Stomach (tissue), 9 donors: Measurements from ENCODE around the gene PERM1. TPM values are rescaled to one million over a fixed set of nuclear protein-coding genes. Genes with fewer than 3 reads are reported as not detected.

Experiments
- DNase-seq, 2 donors: peaks; one replicate each; pipeline versions ENCODE4 v3.0.0 to v3.0.0-alpha.2; 2013 to 2019
- H3K27ac ChIP-seq, 5 donors: fragments of 200-600 bp in 4 of 5; sonication (generic) in 4 of 5; one replicate each; pipeline ENCODE4 v1.5.1; 2013 to 2019; ENCODE audit warnings: mild to moderate bottlenecking in 1 of 5, moderate library complexity in 1 of 5
- H3K27me3 ChIP-seq, 3 donors: fragments of 200-600 bp; sonication (generic); one replicate each; pipeline ENCODE4 v1.5.1; 2017 to 2019; ENCODE audit warnings: mixed run types in 1 of 3
- H3K36me3 ChIP-seq, 4 donors: fragments of 200-600 bp; sonication (generic); 1 replicate in 3 of 4; 2 replicates in 1 of 4; pipeline ENCODE4 v1.5.1; 2016 to 2019
- H3K4me1 ChIP-seq, 4 donors: fragments of 200-600 bp; sonication (generic); one replicate each; pipeline ENCODE4 v1.5.1; 2016 to 2019
- H3K4me3 ChIP-seq, 4 donors: fragments of 200-600 bp; sonication (generic) in 3 of 4; one replicate each; pipeline ENCODE4 v1.5.1; 2016 to 2019; ENCODE audit warnings: mild to moderate bottlenecking in 1 of 4
- H3K9me3 ChIP-seq, 4 donors: fragments of 200-600 bp; sonication (generic); one replicate each; pipeline ENCODE4 v1.5.1; 2016 to 2019
- EP300 ChIP-seq: sonication (generic); formaldehyde crosslinking; IDR thresholded peaks from one replicate; pipeline ENCODE4 v1.6.1; 2017; ENCODE audit warnings: antibody characterized with exemption
- POLR2A ChIP-seq, 4 donors: fragments of 450-650 bp; IDR thresholded peaks; one replicate each; pipeline ENCODE4 v1.6.1; 2016; ENCODE audit warnings: antibody characterized with exemption in 4 of 4, control low read depth in 2 of 4, mild to moderate bottlenecking in 1 of 4, moderate library complexity in 1 of 4
- POLR2AphosphoS5 ChIP-seq, 3 donors: sonication (generic); formaldehyde crosslinking; IDR thresholded peaks; one replicate each; pipeline ENCODE4 v1.6.1; 2016; ENCODE audit warnings: antibody characterized with exemption in 3 of 3
- WGBS, 5 donors: extraction: QIAGEN DNeasy Blood & Tissue Kit in 3 of 5; methylation state at CpG; one replicate each; pipeline versions ENCODE4 v1.1.5 to v1.1.7; 2013 to 2018; 5-methylcytosine and 5-hydroxymethylcytosine counted together
- intact Hi-C: fragments of 100-400 bp; cut with DNase I; formaldehyde crosslinking; loops from one replicate; pipeline ENCODE4 v1.15.1; 2023; ENCODE audit warnings: low total_unique reads
- polyA plus RNA-seq, 3 donors: library from polyadenylated mRNA; stranded (reverse); fragments of 200-250 nt; gene quantifications; one replicate each; pipeline ENCODE4 v1.2.3, GENCODE V29; 2013
- total RNA-seq, 5 donors: library from RNA; depleted of rRNA; stranded (reverse); fragments of >200 nt; gene quantifications; one replicate each; pipeline versions ENCODE4 v1.1.0 to v1.2.3, GENCODE V29; 2014 to 2016
- TF ChIP-seq, protein P1 (sequence below), 7 experiments: fragments of 450-650 bp in 4 of 7; fragments of 200-600 bp in 3 of 7; sonication (generic) in 3 of 7; IDR thresholded peaks; one replicate each; pipeline ENCODE4 v1.5.1; 2016 to 2019; ENCODE audit warnings: antibody characterized with exemption in 7 of 7, control low read depth in 2 of 7, mild to moderate bottlenecking in 1 of 7
- donor health status: healthy with polysubstance abuse.
- donor health status: Bipolar disorder and iron deficiency.
- donor health status: healthy.

PERM1 gene
- total and polyA plus RNA-seq, 8 donors = 0.37 to 0.88 (median 0.45) TPM; not detected in 4

DNA sequence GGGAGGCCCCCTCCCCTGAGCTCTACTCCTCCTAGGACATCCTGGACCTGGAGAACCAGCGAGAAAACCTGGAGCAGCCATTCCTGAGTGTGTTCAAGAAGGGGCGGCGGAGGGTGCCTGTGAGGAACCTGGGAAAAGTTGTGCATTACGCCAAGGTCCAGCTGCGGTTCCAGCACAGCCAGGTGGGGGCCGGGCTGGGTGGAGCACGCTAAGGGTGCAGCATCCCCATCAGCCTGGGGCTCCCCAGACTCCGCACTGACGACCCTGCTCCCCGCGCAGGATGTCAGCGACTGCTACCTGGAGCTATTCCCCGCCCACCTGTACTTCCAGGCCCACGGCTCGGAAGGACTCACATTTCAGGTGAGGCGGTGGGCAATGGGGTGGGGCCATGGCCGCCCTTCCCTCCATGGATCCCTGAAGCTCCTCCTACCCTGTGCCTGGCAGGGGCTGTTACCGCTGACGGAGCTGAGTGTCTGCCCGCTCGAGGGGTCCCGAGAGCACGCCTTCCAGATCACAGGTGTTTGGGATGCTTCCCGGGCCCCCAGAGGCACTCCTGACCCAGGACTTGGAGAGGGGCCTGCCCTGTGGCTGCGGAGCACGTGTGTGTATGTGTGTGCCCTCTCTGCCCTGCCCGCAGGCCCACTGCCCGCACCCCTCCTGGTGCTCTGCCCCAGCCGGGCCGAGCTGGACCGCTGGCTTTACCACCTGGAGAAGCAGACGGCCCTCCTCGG, 11.5 kb downstream of the PERM1 start:
- intact Hi-C loops = no loop called here
- TF ChIP-seq, protein P1, sequence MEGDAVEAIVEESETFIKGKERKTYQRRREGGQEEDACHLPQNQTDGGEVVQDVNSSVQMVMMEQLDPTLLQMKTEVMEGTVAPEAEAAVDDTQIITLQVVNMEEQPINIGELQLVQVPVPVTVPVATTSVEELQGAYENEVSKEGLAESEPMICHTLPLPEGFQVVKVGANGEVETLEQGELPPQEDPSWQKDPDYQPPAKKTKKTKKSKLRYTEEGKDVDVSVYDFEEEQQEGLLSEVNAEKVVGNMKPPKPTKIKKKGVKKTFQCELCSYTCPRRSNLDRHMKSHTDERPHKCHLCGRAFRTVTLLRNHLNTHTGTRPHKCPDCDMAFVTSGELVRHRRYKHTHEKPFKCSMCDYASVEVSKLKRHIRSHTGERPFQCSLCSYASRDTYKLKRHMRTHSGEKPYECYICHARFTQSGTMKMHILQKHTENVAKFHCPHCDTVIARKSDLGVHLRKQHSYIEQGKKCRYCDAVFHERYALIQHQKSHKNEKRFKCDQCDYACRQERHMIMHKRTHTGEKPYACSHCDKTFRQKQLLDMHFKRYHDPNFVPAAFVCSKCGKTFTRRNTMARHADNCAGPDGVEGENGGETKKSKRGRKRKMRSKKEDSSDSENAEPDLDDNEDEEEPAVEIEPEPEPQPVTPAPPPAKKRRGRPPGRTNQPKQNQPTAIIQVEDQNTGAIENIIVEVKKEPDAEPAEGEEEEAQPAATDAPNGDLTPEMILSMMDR (IDR thresholded peaks at IDR 0.05) = no peak
- TF ChIP-seq POLR2AphosphoS5 (IDR thresholded peaks at IDR 0.05) = no peak
- no peak for TF ChIP-seq POLR2A (IDR thresholded peaks at IDR 0.05)
- no peak for TF ChIP-seq EP300
- H3K27me3 ChIP-seq = peaks cover 11 to 91% (median 36%) of the 10 kb centered on the region in 3 donors

DNA sequence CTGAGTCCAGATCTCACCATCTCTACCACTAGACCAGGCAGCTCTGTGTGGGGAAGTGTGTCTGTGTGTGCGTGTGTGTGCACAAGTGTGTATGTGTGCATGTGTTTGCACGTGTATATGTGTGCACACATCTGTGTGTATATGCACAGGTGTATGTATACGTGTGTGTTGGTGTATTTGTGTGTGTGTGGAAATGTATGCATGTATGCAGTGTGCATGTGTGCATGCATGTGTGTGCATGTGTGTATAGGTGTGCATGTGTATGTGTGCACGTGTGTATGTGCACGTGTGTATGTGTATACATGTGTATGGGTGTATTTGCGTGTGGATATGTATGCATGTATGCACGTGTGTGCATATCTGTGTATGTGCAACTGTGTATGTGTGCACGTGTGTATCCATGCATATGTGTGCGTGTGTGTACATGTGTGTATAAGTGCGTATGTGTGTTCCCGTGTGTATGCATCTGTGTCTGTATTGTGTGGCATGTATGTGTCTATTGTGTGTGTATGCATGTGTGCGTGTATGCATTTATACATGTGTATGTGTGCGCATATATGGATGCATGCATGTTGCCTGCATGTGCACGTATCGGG, 12.5 kb downstream of the PERM1 start:
- TF ChIP-seq POLR2A (IDR thresholded peaks at IDR 0.05) (no peak), POLR2AphosphoS5 (IDR thresholded peaks at IDR 0.05) (no peak), EP300 (no peak)
- TF ChIP-seq, protein P1 (IDR thresholded peaks at IDR 0.05) = no peak
- 80 to 85% (median 83%) methylated on average over 15 of the region's 15 CpGs for WGBS, 5 donors
- Histone ChIP-seq H3K36me3 (peaks cover 0 to 5% (median 3%) of the 10 kb centered on the region in 4 donors), H3K27ac (no peak overlapping the region), H3K9me3 (no peaks in the 10 kb centered on the region), H3K4me3 (no peak overlapping the region), H3K4me1 (peaks cover 16 to 27% (median 23%) of the 10 kb centered on the region in 4 donors), H3K27me3 (peaks cover 11 to 80% (median 33%) of the 10 kb centered on the region in 3 donors)
- intact Hi-C loops = no loop called here
- no peak for DNase-seq

More for the DNA sequence above, 11.5 kb downstream of the PERM1 start:
- Histone ChIP-seq H3K9me3 (no peaks in the 10 kb centered on the region), H3K36me3 (no peaks in the 10 kb centered on the region), H3K27ac (no peak overlapping the region), H3K4me1 (peaks cover 16 to 30% (median 24%) of the 10 kb centered on the region in 4 donors), H3K4me3 (no peak overlapping the region)
- DNase-seq = no peak
- 19 to 43% (median 29%) methylated on average over 15 to 33 of the region's 33 CpGs for WGBS, 5 donors

DNA sequence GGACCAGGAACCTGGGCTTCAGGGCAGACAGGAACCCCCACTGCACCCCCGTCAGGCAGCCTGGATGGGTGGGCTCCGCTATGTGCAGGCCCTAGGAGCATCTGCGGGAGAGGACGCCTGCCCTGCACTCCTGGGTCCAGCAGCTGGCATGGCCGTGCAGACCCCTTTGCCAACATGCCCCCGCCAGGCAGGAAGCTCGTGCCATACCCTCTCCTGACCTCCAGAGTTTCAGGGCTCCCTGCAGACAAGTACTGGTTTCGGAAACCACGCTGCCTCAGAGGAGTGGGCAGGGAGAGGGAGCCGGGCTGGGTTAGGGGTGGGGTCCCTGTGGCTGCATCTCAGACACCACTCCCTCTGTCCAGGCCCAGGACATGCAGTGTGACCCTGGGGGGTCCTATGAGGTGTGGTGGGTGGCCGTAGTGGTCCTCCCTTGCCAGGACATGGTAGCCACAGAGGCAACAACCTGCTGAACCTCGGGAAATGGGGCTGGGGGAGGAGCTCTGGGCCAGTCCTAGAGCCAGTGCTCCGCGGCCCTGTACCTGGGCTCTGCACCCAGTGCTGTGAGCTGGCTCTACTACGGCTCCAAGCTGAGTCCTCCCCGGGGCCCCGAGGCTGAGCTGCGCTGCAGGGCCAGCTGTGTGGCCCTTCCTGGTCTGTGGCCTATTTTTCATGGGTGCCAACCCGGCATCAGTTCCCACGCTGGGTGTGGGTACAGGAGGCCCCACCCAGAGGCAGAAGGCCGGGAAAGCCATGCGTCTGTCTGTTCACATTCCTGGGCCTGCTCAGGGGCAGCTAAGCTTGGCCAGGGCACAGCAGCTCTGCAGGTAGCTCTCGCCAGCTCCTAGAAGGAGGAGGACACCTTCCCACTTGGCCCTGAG, 14.2 kb downstream of the PERM1 start:
- peak overlapping the region in 2 of 4 donors; percentile 71 to 74 for H3K4me3 ChIP-seq
- H3K9me3 ChIP-seq = no peaks in the 10 kb centered on the region
- no peak overlapping the region for H3K27ac ChIP-seq
- intact Hi-C loops = no loop called here
- DNase-seq = no peak
- peaks cover 16 to 27% (median 23%) of the 10 kb centered on the region in 4 donors for H3K4me1 ChIP-seq
- H3K27me3 ChIP-seq = peaks cover 11 to 64% (median 32%) of the 10 kb centered on the region in 3 donors
- TF ChIP-seq POLR2A (IDR thresholded peaks at IDR 0.05) (no peak), EP300 (no peak), POLR2AphosphoS5 (IDR thresholded peaks at IDR 0.05) (no peak)
- TF ChIP-seq, protein P1 (IDR thresholded peaks at IDR 0.05) = no peak
- WGBS, 5 donors = 64 to 70% (median 68%) methylated on average over 10 to 23 of the region's 23 CpGs
- peaks cover 9 to 21% (median 18%) of the 10 kb centered on the region in 4 donors for H3K36me3 ChIP-seq

DNA sequence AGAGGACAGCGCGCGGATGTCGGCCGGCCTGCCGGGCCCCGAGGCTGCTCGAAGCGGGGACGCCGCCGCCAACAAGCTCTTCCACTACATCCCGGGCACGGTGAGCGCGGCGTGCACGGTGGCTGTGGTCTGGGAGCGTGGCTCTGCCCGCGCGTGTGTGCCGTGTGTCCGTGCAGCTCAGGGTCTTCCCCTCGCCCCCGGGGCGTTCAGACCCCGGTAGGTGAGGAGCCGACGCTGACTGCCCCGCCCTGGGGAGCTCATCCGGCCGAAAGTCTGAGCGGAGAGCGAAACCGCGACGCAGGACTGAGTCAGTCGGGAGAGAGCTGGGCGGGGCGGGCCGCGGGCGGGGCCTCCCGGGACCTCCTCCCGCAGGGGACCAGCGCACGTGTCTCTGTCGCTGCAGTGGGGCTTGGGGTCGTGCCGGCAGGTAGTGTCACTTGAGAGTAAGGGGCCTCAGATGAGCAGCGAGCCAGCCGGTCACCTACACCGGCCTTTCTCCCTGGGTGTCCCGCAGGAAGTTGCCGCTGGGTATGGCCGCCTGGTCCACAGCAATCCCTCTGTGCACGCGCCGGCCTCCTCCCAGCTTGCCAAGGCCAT, 15.1 kb downstream of the PERM1 start:
- TF ChIP-seq EP300 (no peak), POLR2AphosphoS5 (IDR thresholded peaks at IDR 0.05) (peak in 2 of 3 donors; percentile 47 to 76)
- Histone ChIP-seq H3K27me3 (peaks cover 5 to 55% (median 24%) of the 10 kb centered on the region in 3 donors), H3K4me1 (peaks cover 16 to 28% (median 23%) of the 10 kb centered on the region in 4 donors), H3K4me3 (peak overlapping the region; percentile 60 to 74 (median 70)), H3K36me3 (peaks cover 9 to 30% (median 24%) of the 10 kb centered on the region in 4 donors), H3K27ac (peak overlapping the region; percentile 74 to 94 (median 92)), H3K9me3 (no peaks in the 10 kb centered on the region)
- WGBS, 5 donors = 0 to 1% (median 1%) methylated on average over 23 to 60 of the region's 60 CpGs
- intact Hi-C loops = no loop called here
- peak; percentile 79 to 89 for DNase-seq
